ENCODE results near the gene DIO3.

GRCh38 chr14:101591582-101591981 lies 30.3 kb downstream of the DIO3 start:
- TF ChIP-seq, protein P1, sequence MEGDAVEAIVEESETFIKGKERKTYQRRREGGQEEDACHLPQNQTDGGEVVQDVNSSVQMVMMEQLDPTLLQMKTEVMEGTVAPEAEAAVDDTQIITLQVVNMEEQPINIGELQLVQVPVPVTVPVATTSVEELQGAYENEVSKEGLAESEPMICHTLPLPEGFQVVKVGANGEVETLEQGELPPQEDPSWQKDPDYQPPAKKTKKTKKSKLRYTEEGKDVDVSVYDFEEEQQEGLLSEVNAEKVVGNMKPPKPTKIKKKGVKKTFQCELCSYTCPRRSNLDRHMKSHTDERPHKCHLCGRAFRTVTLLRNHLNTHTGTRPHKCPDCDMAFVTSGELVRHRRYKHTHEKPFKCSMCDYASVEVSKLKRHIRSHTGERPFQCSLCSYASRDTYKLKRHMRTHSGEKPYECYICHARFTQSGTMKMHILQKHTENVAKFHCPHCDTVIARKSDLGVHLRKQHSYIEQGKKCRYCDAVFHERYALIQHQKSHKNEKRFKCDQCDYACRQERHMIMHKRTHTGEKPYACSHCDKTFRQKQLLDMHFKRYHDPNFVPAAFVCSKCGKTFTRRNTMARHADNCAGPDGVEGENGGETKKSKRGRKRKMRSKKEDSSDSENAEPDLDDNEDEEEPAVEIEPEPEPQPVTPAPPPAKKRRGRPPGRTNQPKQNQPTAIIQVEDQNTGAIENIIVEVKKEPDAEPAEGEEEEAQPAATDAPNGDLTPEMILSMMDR (conservative IDR thresholded peaks at IDR 0.05; ENCODE audit: low read length) = no peak
- no peak for TF ChIP-seq EZH2phosphoT487 (IDR thresholded peaks at IDR 0.05; ENCODE audit: borderline replicate concordance, low read depth, low read length)
